ENCODE measurements around the gene HIP1. TPM values are rescaled to one million over a fixed set of nuclear protein-coding genes. Genes with fewer than 3 reads are reported as not detected.
"Not testable (repeated sequence)": the region's sequence is repeated elsewhere in the genome, so short reads cannot be mapped to it uniquely, and the experiment has no call there.

The HIP1 gene
- 10.4 and 11.3 TPM in 2 replicates for polyA plus RNA-seq (2012; rRNA removed)
- 6.5 and 8.6 TPM in 2 replicates for polyA plus RNA-seq (2012; cell fraction: cytosol; rRNA removed)
- 8.5 and 10.8 TPM in 2 replicates for polyA plus RNA-seq (2012; cell fraction: nucleus; rRNA removed)

GRCh38 chr7:75738604-75738974 lies at the start of gene HIP1:
TSS of gene HIP1 (minus strand) at chr7:75738941. CDS start at chr7:75738920, 21 bp downstream.
- Histone ChIP-seq H3K4me1 (ENCODE audit: control insufficient read depth in 1 of 2, insufficient read depth in 2 of 2, low read depth in 1 of 2, low read length in 1 of 2) (peaks cover 2 to 5% of the 10 kb centered on the region in 2 experiments; a peak in 1 of 4 replicates), H3K9ac (peak within 1 kb of the TSS; percentile 85), H3K9me2 (no peaks in the 10 kb centered on the region), H3K27me3 (ENCODE audit: insufficient read depth) (no peaks in the 10 kb centered on the region), H3K4me2 (peak within 1 kb of the TSS; percentile 100), H3K36me3 (replicated peaks in 1 of 2; ENCODE audit: control insufficient read depth in 1 of 2, insufficient read depth in 2 of 2, low read length in 1 of 2) (no peaks in the 10 kb centered on the region), H3K4me3 (ENCODE audit: low read depth in 2 of 2, low read length in 1 of 2) (peak within 1 kb of the TSS; percentile 71 to 99), H3K79me2 (ENCODE audit: insufficient read depth) (no peaks in the 10 kb centered on the region), H3K27ac (ENCODE audit: low read depth in 2 of 2, low read length in 1 of 2) (peak within 1 kb of the TSS; percentile 24 to 53; a peak in 3 of 4 replicates), H3F3A (replicated peaks; ENCODE audit: insufficient read depth) (peaks cover 12% of the 10 kb centered on the region), H2AFZ (ENCODE audit: low read depth) (peak within 1 kb of the TSS; percentile 99), H3K9me3 (no peaks in the 10 kb centered on the region), H4K20me1 (ENCODE audit: insufficient read depth) (no peaks in the 10 kb centered on the region)
- TF ChIP-seq POLR2AphosphoS5 (IDR thresholded peaks at IDR 0.05; ENCODE audit: low read depth, low read length): no peak
- 0 out of 2 replicates have a peak, but pooled peaks have one; percentile 12 for TF ChIP-seq TAF1 (IDR thresholded peaks at IDR 0.05; ENCODE audit: borderline replicate concordance, low read depth, low read length)
- 0 out of 2 replicates have a peak, but pooled peaks have one; percentile 24 for TF ChIP-seq MAX (IDR thresholded peaks at IDR 0.05; ENCODE audit: low read depth)
- no peak for TF ChIP-seq PBX3 (IDR thresholded peaks at IDR 0.05)
- CTCF ChIA-PET: interaction anchor here (0.9 to 2.4 kb wide), 3 partner anchors 11 to 23 kb away, joined by 3 to 16 read pairs (median 4); no protein-coding TSS in a partner anchor
- POLR2A ChIA-PET: no interaction called here
- no peak for DNase-seq
- WGBS (ENCODE audit: low lambda C conversion rate): 0% methylated on average over 22 of the region's 30 CpGs

- H3K27ac ChIP-seq (ENCODE audit: low read depth in 2 of 2, low read length in 1 of 2); H3K9me3 ChIP-seq; POLR2A ChIA-PET; H3K9me2 ChIP-seq; H3K36me3 ChIP-seq (replicated peaks in 1 of 2; ENCODE audit: control insufficient read depth in 1 of 2, insufficient read depth in 2 of 2, low read length in 1 of 2); H3K9ac ChIP-seq; H4K20me1 ChIP-seq (ENCODE audit: insufficient read depth); H3K4me1 ChIP-seq (ENCODE audit: control insufficient read depth in 1 of 2, insufficient read depth in 2 of 2, low read depth in 1 of 2, low read length in 1 of 2); H3F3A ChIP-seq (replicated peaks; ENCODE audit: insufficient read depth); H2AFZ ChIP-seq (ENCODE audit: low read depth); H3K4me3 ChIP-seq (ENCODE audit: low read depth in 2 of 2, low read length in 1 of 2); DNase-seq; H3K79me2 ChIP-seq (ENCODE audit: insufficient read depth); H3K4me2 ChIP-seq: not testable (repeated sequence)
- H3K27me3 ChIP-seq (ENCODE audit: insufficient read depth): peaks cover 13% of the 10 kb centered on the region; the same call in 1 of the 2 replicates
- CTCF ChIA-PET: interaction anchor here (1.5 kb wide), 1 partner anchor 26 kb away, joined by 4 read pairs; no protein-coding TSS in a partner anchor
- WGBS (ENCODE audit: low lambda C conversion rate): 87% methylated on average over 14 of the region's 14 CpGs
These were observed 49.6 kb upstream of the HIP1 start for GRCh38 chr7:75788154-75788847.

GRCh38 chr7:75783058-75783457 lies 44.3 kb upstream of the HIP1 start:
- not testable (repeated sequence) for H3K9me2 ChIP-seq; H3K4me1 ChIP-seq (ENCODE audit: control insufficient read depth in 1 of 2, insufficient read depth in 2 of 2, low read depth in 1 of 2, low read length in 1 of 2); H3K79me2 ChIP-seq (ENCODE audit: insufficient read depth); H4K20me1 ChIP-seq (ENCODE audit: insufficient read depth); H3K27ac ChIP-seq (ENCODE audit: low read depth in 2 of 2, low read length in 1 of 2); H3K4me3 ChIP-seq (ENCODE audit: low read depth in 2 of 2, low read length in 1 of 2); H3K36me3 ChIP-seq (replicated peaks in 1 of 2; ENCODE audit: control insufficient read depth in 1 of 2, insufficient read depth in 2 of 2, low read length in 1 of 2); H3K4me2 ChIP-seq; H3K9me3 ChIP-seq; H3F3A ChIP-seq (replicated peaks; ENCODE audit: insufficient read depth); H3K9ac ChIP-seq; H2AFZ ChIP-seq (ENCODE audit: low read depth); DNase-seq
- 77% methylated on average over 5 of the region's 5 CpGs for WGBS (ENCODE audit: low lambda C conversion rate)
- CTCF ChIA-PET: interaction anchor here (1.2 to 1.4 kb wide), 2 partner anchors 8 to 21 kb away, joined by 4 read pairs; no protein-coding TSS in a partner anchor
- POLR2A ChIA-PET: interaction anchor here (0.6 kb wide), 1 partner anchor 132 kb away, joined by 3 read pairs; no protein-coding TSS in a partner anchor
- H3K27me3 ChIP-seq (ENCODE audit: insufficient read depth): peaks cover 42% of the 10 kb centered on the region; the same call in 1 of the 2 replicates

- H2AFZ ChIP-seq (ENCODE audit: low read depth); H3K9me3 ChIP-seq; H3K27ac ChIP-seq (ENCODE audit: low read depth in 2 of 2, low read length in 1 of 2); H4K20me1 ChIP-seq (ENCODE audit: insufficient read depth); H3K4me3 ChIP-seq (ENCODE audit: low read depth in 2 of 2, low read length in 1 of 2); H3K79me2 ChIP-seq (ENCODE audit: insufficient read depth); H3K9ac ChIP-seq; H3F3A ChIP-seq (replicated peaks; ENCODE audit: insufficient read depth); H3K4me1 ChIP-seq (ENCODE audit: control insufficient read depth in 1 of 2, insufficient read depth in 2 of 2, low read depth in 1 of 2, low read length in 1 of 2); H3K36me3 ChIP-seq (replicated peaks in 1 of 2; ENCODE audit: control insufficient read depth in 1 of 2, insufficient read depth in 2 of 2, low read length in 1 of 2); DNase-seq; H3K9me2 ChIP-seq; CTCF ChIA-PET; H3K4me2 ChIP-seq; POLR2A ChIA-PET: not testable (repeated sequence)
- WGBS (ENCODE audit: low lambda C conversion rate): 78% methylated on average over 14 of the region's 14 CpGs
- H3K27me3 ChIP-seq (ENCODE audit: insufficient read depth): peaks cover 42% of the 10 kb centered on the region; the same call in 1 of the 2 replicates
These were observed 42.0 kb upstream of the HIP1 start for GRCh38 chr7:75780647-75781273.

- H3K4me1 ChIP-seq (ENCODE audit: control insufficient read depth in 1 of 2, insufficient read depth in 2 of 2, low read depth in 1 of 2, low read length in 1 of 2); H2AFZ ChIP-seq (ENCODE audit: low read depth); DNase-seq; H4K20me1 ChIP-seq (ENCODE audit: insufficient read depth); H3K27ac ChIP-seq (ENCODE audit: low read depth in 2 of 2, low read length in 1 of 2); H3F3A ChIP-seq (replicated peaks; ENCODE audit: insufficient read depth); H3K9ac ChIP-seq; H3K36me3 ChIP-seq (replicated peaks in 1 of 2; ENCODE audit: control insufficient read depth in 1 of 2, insufficient read depth in 2 of 2, low read length in 1 of 2); H3K9me2 ChIP-seq; H3K4me2 ChIP-seq; CTCF ChIA-PET; POLR2A ChIA-PET; H3K4me3 ChIP-seq (ENCODE audit: low read depth in 2 of 2, low read length in 1 of 2); H3K9me3 ChIP-seq; H3K79me2 ChIP-seq (ENCODE audit: insufficient read depth): not testable (repeated sequence)
- peaks cover 40% of the 10 kb centered on the region; the same call in 1 of the 2 replicates for H3K27me3 ChIP-seq (ENCODE audit: insufficient read depth)
- WGBS (ENCODE audit: low lambda C conversion rate): 77% methylated on average over 11 of the region's 11 CpGs
These were observed 40.8 kb upstream of the HIP1 start for GRCh38 chr7:75779516-75779915.
